Lower leg skin (tissue), 4 donors: ENCODE measurements around the gene CARD11. TPM values are rescaled to one million over a fixed set of nuclear protein-coding genes. Genes with fewer than 3 reads are reported as not detected.

Source experiments
- DNase-seq, 2 donors: peaks; one replicate each; pipeline ENCODE4 v3.0.0-alpha.2; 2019; ENCODE audit warnings: low spot score in 2 of 2
- H3K4me3 ChIP-seq: fragments of 200-600 bp; sonication (generic); 2 replicates; pipeline ENCODE4 v1.5.1; 2017; ENCODE audit warnings: mild to moderate bottlenecking, low read depth; ENCODE audit not compliant: poor library complexity, severe bottlenecking
- CTCF ChIP-seq, 3 donors: fragments of 450-650 bp; IDR thresholded peaks; one replicate each; pipeline ENCODE4 v1.5.1; 2016; ENCODE audit warnings: antibody characterized with exemption in 3 of 3, mild to moderate bottlenecking in 3 of 3, moderate library complexity in 2 of 3
- POLR2A ChIP-seq, 2 donors: fragments of 450-650 bp; IDR thresholded peaks; one replicate each; pipeline ENCODE4 v1.6.1; 2016 to 2017; ENCODE audit warnings: antibody characterized with exemption in 2 of 2, mild to moderate bottlenecking in 1 of 2, moderate library complexity in 1 of 2
- WGBS, 2 donors: methylation state at CpG; one replicate each; pipeline ENCODE4 v1.1.5; 2018; 5-methylcytosine and 5-hydroxymethylcytosine counted together
- intact Hi-C: fragments of 100-400 bp; cut with DNase I; formaldehyde crosslinking; loops from one replicate; pipeline ENCODE4 v1.15.0; 2023; ENCODE audit warnings: low total_unique reads
- total RNA-seq, 4 donors: library from RNA; depleted of rRNA; stranded (reverse); fragments of >200 nt; gene quantifications; one replicate each; pipeline ENCODE4 v1.1.0, GENCODE V29; 2016

Gene CARD11
- total RNA-seq, 4 donors from 2014 or later, result 0.17 to 0.68 TPM; not detected in 2

GRCh38 chr7:2862831-2863361 is 180.8 kb downstream of the CARD11 start:
- no peak for DNase-seq
- TF ChIP-seq POLR2A (IDR thresholded peaks at IDR 0.05), result no peak
- TF ChIP-seq CTCF (IDR thresholded peaks at IDR 0.05), result no peak
- intact Hi-C loops, result no loop called here
- 83 to 88% methylated on average over 22 of the region's 22 CpGs for WGBS, 2 donors
- no peak overlapping the region for H3K4me3 ChIP-seq

- TF ChIP-seq POLR2A (IDR thresholded peaks at IDR 0.05), result no peak
- TF ChIP-seq CTCF (IDR thresholded peaks at IDR 0.05), result no peak
- H3K4me3 ChIP-seq, result no peak overlapping the region
- intact Hi-C loops, result no loop called here
- WGBS, 2 donors, result 89 to 91% methylated on average over 4 of the region's 4 CpGs
- no peak for DNase-seq
These were observed 182.2 kb downstream of the CARD11 start for GRCh38 chr7:2861509-2861908.

GRCh38 chr7:2860627-2861133 is 183.0 kb downstream of the CARD11 start:
- intact Hi-C loops, result no loop called here
- no peak for TF ChIP-seq CTCF (IDR thresholded peaks at IDR 0.05)
- no peak for TF ChIP-seq POLR2A (IDR thresholded peaks at IDR 0.05)
- no peak for DNase-seq
- no peak overlapping the region for H3K4me3 ChIP-seq
- WGBS, 2 donors, result 53 to 58% methylated on average over 14 of the region's 14 CpGs

GRCh38 chr7:2859952-2860351 is 183.7 kb downstream of the CARD11 start:
- intact Hi-C loops, result no loop called here
- no peak for DNase-seq
- WGBS, 2 donors, result 85% methylated on average over 6 of the region's 6 CpGs

GRCh38 chr7:2858621-2859020 is 185.0 kb downstream of the CARD11 start:
- TF ChIP-seq CTCF (IDR thresholded peaks at IDR 0.05), result no peak
- TF ChIP-seq POLR2A (IDR thresholded peaks at IDR 0.05), result no peak
- intact Hi-C loops, result no loop called here
- 90 to 94% methylated on average over 5 of the region's 5 CpGs for WGBS, 2 donors
- no peak overlapping the region for H3K4me3 ChIP-seq
- no peak for DNase-seq

More at GRCh38 chr7:2859952-2860351, 183.7 kb downstream of the CARD11 start:
- TF ChIP-seq CTCF (IDR thresholded peaks at IDR 0.05), result no peak
- TF ChIP-seq POLR2A (IDR thresholded peaks at IDR 0.05), result no peak
- H3K4me3 ChIP-seq, result no peak overlapping the region
